PFSK-1 (cell line): ENCODE measurements around the gene ATXN2.

Source experiments
- FOXP2 ChIP-seq: optimal IDR thresholded peaks from 2 replicates; pipeline ENCODE3; 2011; ENCODE audit warnings: borderline replicate concordance, control low read depth, inconsistent platforms; ENCODE audit not compliant: insufficient read depth; ENCODE audit errors: extremely low read length, extremely low read depth
- POLR2AphosphoS5 ChIP-seq: IDR thresholded peaks from 2 replicates; pipeline ENCODE4 v1.6.1; 2012; ENCODE audit warnings: low read depth, mild to moderate bottlenecking, control low read depth, low read length, moderate library complexity
- SIN3A ChIP-seq: IDR thresholded peaks from 2 replicates; pipeline ENCODE4 v1.6.1; 2012; ENCODE audit warnings: mild to moderate bottlenecking, low read length, moderate library complexity, borderline replicate concordance; ENCODE audit not compliant: insufficient read depth
- TAF1 ChIP-seq: IDR thresholded peaks from 2 replicates; pipeline ENCODE4 v1.6.1; 2012; ENCODE audit warnings: low read length, control low read depth, borderline replicate concordance; ENCODE audit not compliant: insufficient read depth
- TF ChIP-seq, protein P1 (sequence below), 2 experiments: IDR thresholded peaks; 2 replicates each; pipeline versions ENCODE4 v1.6.1 to v1.8.0; 2011 to 2012; ENCODE audit warnings: low read depth in 2 of 2, low read length in 2 of 2, control low read depth in 1 of 2, inconsistent platforms in 1 of 2, mild to moderate bottlenecking in 1 of 2, moderate library complexity in 1 of 2; ENCODE audit not compliant: insufficient read depth in 1 of 2

Gene ATXN2

GRCh38 chr12:111440631-111441030 is 158.5 kb downstream of the ATXN2 start:
- no peak; the same call in 1 of the 2 replicates for TF ChIP-seq POLR2AphosphoS5
- TF ChIP-seq, protein P1, sequence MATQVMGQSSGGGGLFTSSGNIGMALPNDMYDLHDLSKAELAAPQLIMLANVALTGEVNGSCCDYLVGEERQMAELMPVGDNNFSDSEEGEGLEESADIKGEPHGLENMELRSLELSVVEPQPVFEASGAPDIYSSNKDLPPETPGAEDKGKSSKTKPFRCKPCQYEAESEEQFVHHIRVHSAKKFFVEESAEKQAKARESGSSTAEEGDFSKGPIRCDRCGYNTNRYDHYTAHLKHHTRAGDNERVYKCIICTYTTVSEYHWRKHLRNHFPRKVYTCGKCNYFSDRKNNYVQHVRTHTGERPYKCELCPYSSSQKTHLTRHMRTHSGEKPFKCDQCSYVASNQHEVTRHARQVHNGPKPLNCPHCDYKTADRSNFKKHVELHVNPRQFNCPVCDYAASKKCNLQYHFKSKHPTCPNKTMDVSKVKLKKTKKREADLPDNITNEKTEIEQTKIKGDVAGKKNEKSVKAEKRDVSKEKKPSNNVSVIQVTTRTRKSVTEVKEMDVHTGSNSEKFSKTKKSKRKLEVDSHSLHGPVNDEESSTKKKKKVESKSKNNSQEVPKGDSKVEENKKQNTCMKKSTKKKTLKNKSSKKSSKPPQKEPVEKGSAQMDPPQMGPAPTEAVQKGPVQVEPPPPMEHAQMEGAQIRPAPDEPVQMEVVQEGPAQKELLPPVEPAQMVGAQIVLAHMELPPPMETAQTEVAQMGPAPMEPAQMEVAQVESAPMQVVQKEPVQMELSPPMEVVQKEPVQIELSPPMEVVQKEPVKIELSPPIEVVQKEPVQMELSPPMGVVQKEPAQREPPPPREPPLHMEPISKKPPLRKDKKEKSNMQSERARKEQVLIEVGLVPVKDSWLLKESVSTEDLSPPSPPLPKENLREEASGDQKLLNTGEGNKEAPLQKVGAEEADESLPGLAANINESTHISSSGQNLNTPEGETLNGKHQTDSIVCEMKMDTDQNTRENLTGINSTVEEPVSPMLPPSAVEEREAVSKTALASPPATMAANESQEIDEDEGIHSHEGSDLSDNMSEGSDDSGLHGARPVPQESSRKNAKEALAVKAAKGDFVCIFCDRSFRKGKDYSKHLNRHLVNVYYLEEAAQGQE (IDR thresholded peaks at IDR 0.05; ENCODE audit: insufficient read depth in 1 of 2, low read depth in 2 of 2, low read length in 2 of 2), result no peak
- no peak for TF ChIP-seq TAF1
- TF ChIP-seq SIN3A, result no peak
- no peak for TF ChIP-seq FOXP2

GRCh38 chr12:111440152-111440551 is 159.0 kb downstream of the ATXN2 start:
- TF ChIP-seq TAF1 (no peak), POLR2AphosphoS5 (no peak), SIN3A (no peak), FOXP2 (no peak)
- TF ChIP-seq, protein P1 (IDR thresholded peaks at IDR 0.05; ENCODE audit: insufficient read depth in 1 of 2, low read depth in 2 of 2, low read length in 2 of 2), result no peak

GRCh38 chr12:111439657-111440151 is 159.4 kb downstream of the ATXN2 start:
- TF ChIP-seq TAF1 (no peak), SIN3A (no peak), FOXP2 (no peak), POLR2AphosphoS5 (no peak)
- TF ChIP-seq, protein P1 (IDR thresholded peaks at IDR 0.05; ENCODE audit: insufficient read depth in 1 of 2, low read depth in 2 of 2, low read length in 2 of 2), result no peak

DNA sequence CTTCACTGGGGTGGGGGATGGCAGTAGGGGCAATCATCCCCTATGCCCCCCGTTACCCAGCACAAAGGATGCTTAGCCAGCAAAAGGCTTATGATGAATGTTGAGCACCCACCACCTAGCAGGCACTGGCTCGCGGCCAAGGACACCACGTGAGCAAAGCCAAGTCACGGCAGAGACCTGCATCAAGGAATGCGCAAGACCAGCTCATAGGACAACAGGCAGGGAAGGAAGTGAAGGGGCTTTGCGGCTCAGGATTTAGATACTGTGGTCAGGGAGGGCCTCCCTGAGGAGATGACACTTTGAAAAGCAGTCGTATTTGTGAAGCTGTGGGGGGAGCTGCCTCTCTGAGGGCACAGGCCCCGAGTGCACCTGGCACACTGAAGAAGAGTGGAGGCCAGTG is 160.6 kb downstream of the ATXN2 start:
- TF ChIP-seq, protein P1 (IDR thresholded peaks at IDR 0.05; ENCODE audit: insufficient read depth in 1 of 2, low read depth in 2 of 2, low read length in 2 of 2), result no peak
- no peak for TF ChIP-seq POLR2AphosphoS5
- no peak for TF ChIP-seq FOXP2
- no peak for TF ChIP-seq SIN3A
- TF ChIP-seq TAF1, result no peak
